Measurements from ENCODE around the gene EFHC1.

- TF ChIP-seq EZH2phosphoT487 (IDR thresholded peaks at IDR 0.05) (no peak), EZH2 (IDR thresholded peaks at IDR 0.05) (no peak)
Observed at GRCh38 chr6:52411911-52412310, 8.2 kb upstream of the EFHC1 start.

Measured in neural progenitor cell (in vitro differentiated cells).